Measurements from ENCODE around the gene CD27. TPM values are rescaled to one million over a fixed set of nuclear protein-coding genes. Genes with fewer than 3 reads are reported as not detected.
"Not testable (repeated sequence)": the region's sequence is repeated elsewhere in the genome, so short reads cannot be mapped to it uniquely, and the experiment has no call there.

Gene CD27
- total and polyA plus RNA-seq, 12 donors, result 0.11 to 8.9 (median 0.69) TPM; not detected in 1

- Histone ChIP-seq H3K27me3 (no peaks in the 10 kb centered on the region), H3K27ac (no peak overlapping the region), H3K4me1 (replicated peaks in 1 of 2) (no peaks in the 10 kb centered on the region), H3K9me3 (replicated peaks in 1 of 3) (no peaks in the 10 kb centered on the region), H3K36me3 (replicated peaks in 1 of 2) (no peaks in the 10 kb centered on the region), H3K4me3 (no peak overlapping the region)
- 68 to 77% (median 70%) methylated on average over 3 of the region's 3 CpGs for WGBS, 4 donors
- intact Hi-C loops (cut with DNase I), result no loop called here
- TF ChIP-seq CTCF (IDR thresholded peaks at IDR 0.05), result no peak
- TF ChIP-seq POLR2A (IDR thresholded peaks at IDR 0.05), result no peak
- DNase-seq, result no peak
Observed at GRCh38 chr12:6476489-6476888, 31.7 kb downstream of the CD27 start.

- H3K4me3 ChIP-seq; H3K27ac ChIP-seq; H3K4me1 ChIP-seq (replicated peaks in 1 of 2); intact Hi-C loops (cut with DNase I); H3K36me3 ChIP-seq (replicated peaks in 1 of 2); H3K9me3 ChIP-seq (replicated peaks in 1 of 3); DNase-seq; H3K27me3 ChIP-seq: not testable (repeated sequence)
- WGBS, 4 donors, result 80 to 93% (median 89%) methylated on average over 16 to 37 of the region's 37 CpGs
Observed at GRCh38 chr12:6477601-6478377, 33.0 kb downstream of the CD27 start.

GRCh38 chr12:6478416-6478815 is 33.7 kb downstream of the CD27 start:
- WGBS, 4 donors, result 89 to 95% (median 90%) methylated on average over 4 to 20 of the region's 20 CpGs
- Histone ChIP-seq H3K4me1 (replicated peaks in 1 of 2) (no peaks in the 10 kb centered on the region), H3K4me3 (no peak overlapping the region), H3K27ac (no peak overlapping the region), H3K36me3 (replicated peaks in 1 of 2) (no peaks in the 10 kb centered on the region), H3K9me3 (replicated peaks in 1 of 3) (no peaks in the 10 kb centered on the region), H3K27me3 (no peaks in the 10 kb centered on the region)
- DNase-seq, result no peak
- intact Hi-C loops (cut with DNase I), result no loop called here
- TF ChIP-seq CTCF (IDR thresholded peaks at IDR 0.05), result no peak
- TF ChIP-seq POLR2A (IDR thresholded peaks at IDR 0.05), result no peak

- intact Hi-C loops (cut with DNase I), result no loop called here
- peaks cover 0 to 3% of the 10 kb centered on the region in 2 donors for H3K36me3 ChIP-seq (replicated peaks in 1 of 2)
- 73 to 100% (median 77%) methylated on average over 1 of the region's 1 CpG for WGBS, 4 donors
Observed at GRCh38 chr12:6488240-6488639, 43.5 kb downstream of the CD27 start.

More at GRCh38 chr12:6488240-6488639, 43.5 kb downstream of the CD27 start:
- Histone ChIP-seq H3K4me3 (no peak overlapping the region), H3K9me3 (replicated peaks in 1 of 3) (no peaks in the 10 kb centered on the region), H3K4me1 (replicated peaks in 1 of 2) (peaks cover 6 to 7% of the 10 kb centered on the region in 2 donors), H3K27me3 (no peaks in the 10 kb centered on the region), H3K27ac (no peak overlapping the region)
- DNase-seq, result no peak
- TF ChIP-seq CTCF (IDR thresholded peaks at IDR 0.05) (no peak), POLR2A (IDR thresholded peaks at IDR 0.05) (no peak)

All from adrenal gland (tissue), 12 donors.